ENCODE data around the gene CYBRD1. TPM values are rescaled to one million over a fixed set of nuclear protein-coding genes. Genes with fewer than 3 reads are reported as not detected.

Gene CYBRD1
- total RNA-seq, 4 donors from 2014 or later = 201 to 603 (median 522) TPM

DNA sequence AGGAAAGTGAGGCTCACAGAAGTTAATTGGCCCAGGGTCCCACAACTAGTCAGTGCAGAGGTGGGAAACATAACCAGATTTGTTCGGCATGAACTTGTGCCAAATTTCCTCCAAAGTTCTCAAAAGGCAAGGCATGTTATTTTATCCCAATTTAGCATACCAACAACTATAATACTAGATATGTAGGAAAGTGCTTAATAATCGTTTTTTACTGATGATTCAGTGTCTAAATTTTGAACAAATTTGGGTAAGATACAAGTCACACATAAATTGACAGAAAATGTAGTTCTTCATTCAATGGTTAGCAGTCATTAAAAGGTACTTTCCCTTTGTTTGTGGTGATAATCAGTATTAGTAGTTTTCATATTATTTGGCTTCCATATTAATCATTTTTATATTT is 38.5 kb upstream of the CYBRD1 start:
- TF ChIP-seq, protein P1, sequence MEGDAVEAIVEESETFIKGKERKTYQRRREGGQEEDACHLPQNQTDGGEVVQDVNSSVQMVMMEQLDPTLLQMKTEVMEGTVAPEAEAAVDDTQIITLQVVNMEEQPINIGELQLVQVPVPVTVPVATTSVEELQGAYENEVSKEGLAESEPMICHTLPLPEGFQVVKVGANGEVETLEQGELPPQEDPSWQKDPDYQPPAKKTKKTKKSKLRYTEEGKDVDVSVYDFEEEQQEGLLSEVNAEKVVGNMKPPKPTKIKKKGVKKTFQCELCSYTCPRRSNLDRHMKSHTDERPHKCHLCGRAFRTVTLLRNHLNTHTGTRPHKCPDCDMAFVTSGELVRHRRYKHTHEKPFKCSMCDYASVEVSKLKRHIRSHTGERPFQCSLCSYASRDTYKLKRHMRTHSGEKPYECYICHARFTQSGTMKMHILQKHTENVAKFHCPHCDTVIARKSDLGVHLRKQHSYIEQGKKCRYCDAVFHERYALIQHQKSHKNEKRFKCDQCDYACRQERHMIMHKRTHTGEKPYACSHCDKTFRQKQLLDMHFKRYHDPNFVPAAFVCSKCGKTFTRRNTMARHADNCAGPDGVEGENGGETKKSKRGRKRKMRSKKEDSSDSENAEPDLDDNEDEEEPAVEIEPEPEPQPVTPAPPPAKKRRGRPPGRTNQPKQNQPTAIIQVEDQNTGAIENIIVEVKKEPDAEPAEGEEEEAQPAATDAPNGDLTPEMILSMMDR (IDR thresholded peaks at IDR 0.05; ENCODE audit: low read depth) = no peak

DNA sequence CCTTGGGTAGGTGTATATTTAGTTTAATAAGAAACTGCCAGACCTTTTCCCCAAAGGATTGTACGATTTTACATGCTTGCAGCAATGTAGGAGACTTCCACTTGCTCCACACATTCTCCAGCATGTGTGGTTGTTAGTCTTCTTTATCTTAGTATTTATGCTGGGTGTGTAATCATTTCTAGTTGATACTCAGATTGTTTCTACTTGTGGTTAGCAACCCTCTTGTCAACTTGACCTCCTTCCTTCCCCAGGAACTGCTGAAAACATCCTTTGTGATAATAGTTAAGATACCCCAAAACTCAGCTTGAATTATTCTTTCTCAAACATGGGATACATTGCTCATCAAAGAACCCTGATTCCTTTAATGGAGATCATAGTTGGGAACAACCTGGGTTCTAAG is 37.2 kb upstream of the CYBRD1 start:
- TF ChIP-seq, protein P1 (IDR thresholded peaks at IDR 0.05; ENCODE audit: low read depth) = no peak

DNA sequence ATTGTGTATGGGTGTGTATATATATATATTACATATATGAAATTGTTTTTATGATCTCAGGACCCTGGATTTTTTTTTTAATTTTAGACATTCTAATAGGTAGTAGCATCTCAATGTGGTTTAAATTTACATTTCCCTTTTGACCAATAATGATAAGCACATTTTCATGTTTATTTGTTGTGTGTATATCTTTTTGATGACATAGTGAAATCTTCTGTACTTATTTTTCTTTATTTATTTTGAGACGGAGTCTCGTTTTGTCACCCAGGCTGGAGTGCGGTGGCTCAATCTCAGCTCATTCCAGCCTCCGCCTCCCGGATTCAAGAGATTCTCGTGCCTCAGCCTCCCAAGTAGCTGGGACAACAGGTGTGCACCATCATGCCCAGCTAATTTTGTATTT is 35.1 kb upstream of the CYBRD1 start:
- TF ChIP-seq, protein P1 (IDR thresholded peaks at IDR 0.05; ENCODE audit: low read depth) = no peak

DNA sequence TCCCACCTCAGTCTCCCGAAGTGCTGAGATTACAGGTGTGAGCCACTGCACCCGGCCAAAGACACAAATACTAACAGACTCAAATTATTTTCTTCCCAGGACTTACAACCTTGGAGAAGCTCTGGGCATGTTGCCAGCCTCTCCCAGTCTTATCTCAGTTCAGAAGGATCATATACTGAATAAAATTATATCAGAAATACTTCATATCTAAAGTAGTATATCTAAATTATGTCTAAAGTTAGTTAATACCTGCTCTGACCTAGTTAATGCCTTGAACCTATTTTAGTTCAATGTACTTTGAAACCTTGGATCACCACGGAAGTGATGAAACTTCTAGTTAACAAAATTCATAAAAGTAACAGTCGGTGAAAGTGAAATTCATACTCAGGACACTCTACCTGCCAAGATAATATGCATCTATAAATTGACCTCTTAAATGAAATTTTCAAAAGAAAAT is 34.4 kb upstream of the CYBRD1 start:
- TF ChIP-seq, protein P1 (IDR thresholded peaks at IDR 0.05; ENCODE audit: low read depth) = no peak

DNA sequence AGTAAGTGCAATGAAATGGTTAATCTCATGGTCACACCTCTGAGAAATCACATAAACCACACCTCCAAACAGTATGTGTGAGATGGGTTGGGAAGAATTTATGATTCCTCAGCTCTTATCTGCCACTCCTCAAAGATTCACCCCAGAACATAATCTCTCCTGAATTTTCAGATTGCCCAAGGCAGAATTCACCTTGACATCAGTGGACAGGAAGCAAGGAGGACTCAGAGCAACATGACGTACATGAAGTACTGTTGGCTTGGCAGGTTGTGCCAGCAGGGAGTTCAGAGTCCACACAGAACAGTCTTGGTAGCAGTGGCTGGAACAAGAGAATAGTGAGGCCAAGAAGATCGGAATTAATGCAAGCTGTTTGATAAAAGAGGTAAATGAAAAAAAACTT is 31.7 kb upstream of the CYBRD1 start:
- TF ChIP-seq, protein P1 (IDR thresholded peaks at IDR 0.05; ENCODE audit: low read depth) = no peak

DNA sequence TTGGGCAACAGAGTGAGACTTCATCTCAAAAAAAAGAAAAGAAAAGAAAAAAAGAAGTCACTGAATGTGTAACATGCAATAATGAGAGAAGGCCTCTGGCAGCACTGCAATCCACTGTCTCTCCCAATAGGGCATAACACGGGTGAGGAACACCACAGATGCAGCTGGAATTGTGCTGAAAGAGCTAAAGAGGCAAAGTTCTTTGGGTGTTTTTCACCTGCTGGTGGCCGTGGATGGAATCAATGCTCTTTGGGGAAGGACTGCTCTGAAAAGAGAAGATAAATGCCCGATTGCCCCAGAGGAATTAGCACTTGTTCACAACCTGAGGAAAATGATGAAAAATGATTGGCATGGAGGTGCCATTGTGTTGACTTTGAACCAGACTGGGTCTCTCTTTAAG is 31.0 kb upstream of the CYBRD1 start:
- TF ChIP-seq, protein P1 (IDR thresholded peaks at IDR 0.05; ENCODE audit: low read depth) = no peak

DNA sequence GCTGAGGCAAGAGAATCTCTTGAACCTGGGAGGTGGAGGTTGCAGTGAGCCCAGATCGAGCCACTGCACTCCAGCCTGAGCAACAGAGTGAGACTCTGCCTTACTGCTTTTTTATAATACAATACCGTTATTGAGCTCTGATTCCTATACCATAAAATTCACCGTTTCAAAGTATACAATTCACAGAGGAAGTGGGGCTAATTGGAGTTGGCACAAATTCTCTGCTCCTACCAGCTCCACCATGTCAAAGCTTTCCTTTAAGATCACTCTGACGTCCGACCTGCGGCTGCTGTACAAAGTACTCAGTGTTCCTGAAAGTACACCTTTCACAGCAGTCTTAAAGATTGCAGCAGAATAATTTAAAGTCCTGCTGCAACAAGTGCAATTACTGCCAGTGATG is 29.6 kb upstream of the CYBRD1 start:
- TF ChIP-seq, protein P1 (IDR thresholded peaks at IDR 0.05; ENCODE audit: low read depth) = no peak
